Liver (tissue), 9 donors: ENCODE data around the gene ADRA2C. TPM values are rescaled to one million over a fixed set of nuclear protein-coding genes. Genes with fewer than 3 reads are reported as not detected.

Experiments used
- DNase-seq: peaks from one replicate; pipeline ENCODE4 v3.0.0-alpha.2; 2017; ENCODE audit warnings: low spot score
- H3K27ac ChIP-seq, 2 donors: one replicate each; pipeline ENCODE4 v1.7.0; 2013; ENCODE audit warnings: inconsistent platforms in 2 of 2, low read length in 2 of 2, control low read depth in 1 of 2, low read depth in 1 of 2, mild to moderate bottlenecking in 1 of 2
- H3K27me3 ChIP-seq, 4 donors: one replicate each; pipeline versions ENCODE4 v1.6.1 to v1.7.0; 2013; ENCODE audit warnings: low read length in 3 of 4, inconsistent platforms in 1 of 4, mild to moderate bottlenecking in 1 of 4, moderate library complexity in 1 of 4; ENCODE audit not compliant: control insufficient read depth in 4 of 4, insufficient read depth in 4 of 4
- H3K36me3 ChIP-seq, 4 donors: one replicate each; pipeline versions ENCODE4 v1.6.1 to v1.7.0; 2013; ENCODE audit warnings: low read length in 3 of 4, mild to moderate bottlenecking in 3 of 4, low read depth in 1 of 4, moderate library complexity in 1 of 4; ENCODE audit not compliant: control insufficient read depth in 4 of 4, insufficient read depth in 3 of 4
- H3K4me1 ChIP-seq, 4 donors: one replicate each; pipeline versions ENCODE4 v1.6.1 to v1.7.0; 2013; ENCODE audit warnings: low read length in 3 of 4, mild to moderate bottlenecking in 3 of 4, moderate library complexity in 1 of 4; ENCODE audit not compliant: control insufficient read depth in 4 of 4, insufficient read depth in 4 of 4
- H3K4me3 ChIP-seq, 3 donors: one replicate each; pipeline versions ENCODE4 v1.6.1 to v1.7.0; 2013; ENCODE audit warnings: low read length in 3 of 3, control low read depth in 1 of 3, low read depth in 1 of 3, mild to moderate bottlenecking in 1 of 3
- H3K9ac ChIP-seq, 2 donors: one replicate each; pipeline ENCODE4 v1.7.0; 2013; ENCODE audit warnings: low read length in 2 of 2, mild to moderate bottlenecking in 2 of 2, moderate library complexity in 2 of 2, control low read depth in 1 of 2, low read depth in 1 of 2
- H3K9me3 ChIP-seq, 4 donors: one replicate each; pipeline versions ENCODE4 v1.6.1 to v1.7.0; 2013; ENCODE audit warnings: low read length in 3 of 4; ENCODE audit not compliant: control insufficient read depth in 4 of 4
- CTCF ChIP-seq: fragments of 150-350 bp; IDR thresholded peaks from 2 replicates; pipeline ENCODE4 v1.5.1; 2017; ENCODE audit warnings: improper control_type of control experiment, low read depth, low read length; ENCODE audit not compliant: missing input control
- EGR1 ChIP-seq, 2 donors: IDR thresholded peaks; 2 replicates each; pipeline ENCODE4 v1.6.1; 2016 to 2018; ENCODE audit warnings: antibody characterized with exemption in 2 of 2, low read depth in 2 of 2
- FOXA1 ChIP-seq: IDR thresholded peaks from 2 replicates; pipeline ENCODE4 v1.6.1; 2016; ENCODE audit warnings: antibody characterized with exemption
- FOXA2 ChIP-seq: IDR thresholded peaks from 2 replicates; pipeline ENCODE4 v1.6.1; 2016; ENCODE audit warnings: antibody characterized with exemption
- HNF4A ChIP-seq, 2 donors: conservative IDR thresholded peaks; 2 replicates each; pipeline ENCODE4 v1.6.1; 2016; ENCODE audit warnings: antibody characterized with exemption in 2 of 2, mild to moderate bottlenecking in 2 of 2
- HNF4G ChIP-seq: IDR thresholded peaks from 2 replicates; pipeline ENCODE4 v1.6.1; 2016; ENCODE audit warnings: antibody characterized with exemption
- JUND ChIP-seq, 2 donors: IDR thresholded peaks; 2 replicates each; pipeline ENCODE4 v1.6.1; 2016; ENCODE audit warnings: antibody characterized with exemption in 2 of 2
- NR2F2 ChIP-seq: IDR thresholded peaks from 2 replicates; pipeline ENCODE4 v1.6.1; 2016; ENCODE audit warnings: antibody characterized with exemption
- RAD21 ChIP-seq, 2 donors: IDR thresholded peaks; 2 replicates each; pipeline ENCODE4 v1.6.1; 2016; ENCODE audit warnings: antibody characterized with exemption in 2 of 2, mild to moderate bottlenecking in 2 of 2
- REST ChIP-seq: IDR thresholded peaks from 2 replicates; pipeline ENCODE4 v1.6.1; 2016; ENCODE audit warnings: antibody characterized with exemption, mild to moderate bottlenecking
- SP1 ChIP-seq: IDR thresholded peaks from 2 replicates; pipeline ENCODE4 v1.6.1; 2018; ENCODE audit warnings: antibody characterized with exemption, mild to moderate bottlenecking
- TAF1 ChIP-seq: conservative IDR thresholded peaks from 2 replicates; pipeline ENCODE4 v1.6.1; 2016; ENCODE audit warnings: antibody characterized with exemption, mild to moderate bottlenecking
- YY1 ChIP-seq: IDR thresholded peaks from 2 replicates; pipeline ENCODE4 v1.6.1; 2016; ENCODE audit warnings: antibody characterized with exemption, mild to moderate bottlenecking
- ZBTB33 ChIP-seq: IDR thresholded peaks from 2 replicates; pipeline ENCODE4 v1.6.1; 2016; ENCODE audit warnings: antibody characterized with exemption
- WGBS: extraction: QIAGEN DNeasy Blood & Tissue Kit; methylation state at CpG from one replicate; pipeline ENCODE4 v1.1.7; 2013; 5-methylcytosine and 5-hydroxymethylcytosine counted together
- polyA plus RNA-seq, 2 donors: library from polyadenylated mRNA; stranded (reverse) in 1 of 2; unstranded in 1 of 2; fragments of 200-250 nt in 1 of 2; fragments of >200 nt in 1 of 2; fragmentation: Nextera tagmentation in 1 of 2; extraction: Ambion mirVana in 1 of 2; gene quantifications; one replicate each; pipeline versions ENCODE4 v1.2.1 to v1.2.3, GENCODE V29; 2013 to 2015
- total RNA-seq, 2 donors: library from RNA; depleted of rRNA; stranded (reverse); fragments of >200 nt; gene quantifications; one replicate each; pipeline ENCODE4 v1.2.3, GENCODE V29; 2014
- donor health status: healthy.
- donor health status: healthy.
- donor health status: healthy.
- donor health status: healthy.
- donor health status: healthy.

ADRA2C gene
- total and polyA plus RNA-seq, 4 donors, result 0.19 to 1.1 (median 0.28) TPM; not detected in 1

GRCh38 chr4:3800351-3800750 lies 34.2 kb downstream of the ADRA2C start:
- 85% methylated on average over 12 of the region's 12 CpGs for WGBS
- peaks cover 0 to 5% (median 3%) of the 10 kb centered on the region in 4 donors for H3K9me3 ChIP-seq
- no peaks in the 10 kb centered on the region for H3K36me3 ChIP-seq
- no peak overlapping the region for H3K27ac ChIP-seq
- DNase-seq, result no peak
- H3K27me3 ChIP-seq, result peaks cover 0 to 2% (median 0%) of the 10 kb centered on the region in 4 donors
- TF ChIP-seq FOXA2 (no peak), RAD21 (IDR thresholded peaks at IDR 0.05) (no peak), SP1 (no peak), NR2F2 (no peak), REST (no peak), EGR1 (IDR thresholded peaks at IDR 0.05; ENCODE audit: low read depth in 2 of 2) (no peak), HNF4A (conservative IDR thresholded peaks at IDR 0.05) (no peak), HNF4G (no peak), JUND (IDR thresholded peaks at IDR 0.05) (no peak), CTCF (no peak), YY1 (no peak)
- no peak overlapping the region for H3K4me3 ChIP-seq
- H3K9ac ChIP-seq, result no peak overlapping the region
- H3K4me1 ChIP-seq, result no peaks in the 10 kb centered on the region

- Histone ChIP-seq H3K9ac (no peak overlapping the region), H3K27me3 (peaks cover 0 to 2% (median 0%) of the 10 kb centered on the region in 4 donors), H3K9me3 (peaks cover 0 to 4% (median 1%) of the 10 kb centered on the region in 4 donors), H3K4me3 (no peak overlapping the region), H3K36me3 (no peaks in the 10 kb centered on the region), H3K4me1 (no peaks in the 10 kb centered on the region), H3K27ac (no peak overlapping the region)
- WGBS, result 83% methylated on average over 8 of the region's 8 CpGs
- no peak for DNase-seq
- TF ChIP-seq TAF1, result no peak
These were observed 35.3 kb downstream of the ADRA2C start for GRCh38 chr4:3801521-3801920.

GRCh38 chr4:3801931-3802550 lies 35.9 kb downstream of the ADRA2C start:
- no peak for DNase-seq
- H3K4me3 ChIP-seq, result no peak overlapping the region
- no peaks in the 10 kb centered on the region for H3K4me1 ChIP-seq
- no peak overlapping the region for H3K9ac ChIP-seq
- 81% methylated on average over 15 of the region's 15 CpGs for WGBS
- H3K9me3 ChIP-seq, result peaks cover 0 to under 1% (median under 1%) of the 10 kb centered on the region in 4 donors
- H3K27ac ChIP-seq, result no peak overlapping the region
- peaks cover 0 to 2% (median 0%) of the 10 kb centered on the region in 4 donors for H3K27me3 ChIP-seq
- H3K36me3 ChIP-seq, result no peaks in the 10 kb centered on the region
- TF ChIP-seq REST (no peak), ZBTB33 (no peak), CTCF (no peak), YY1 (no peak), RAD21 (IDR thresholded peaks at IDR 0.05) (no peak), FOXA1 (no peak), FOXA2 (no peak)
